ENCODE results near the gene PDE6H.

PDE6H gene

GRCh38 chr12:15007551-15007950 lies 34.7 kb downstream of the PDE6H start:
- no peak for DNase-seq

- no peak for DNase-seq
These were observed 38.3 kb downstream of the PDE6H start for GRCh38 chr12:15011162-15011561.

- no peak for DNase-seq
These were observed 40.9 kb downstream of the PDE6H start for GRCh38 chr12:15013634-15014179.

GRCh38 chr12:15014708-15015107 lies 41.9 kb downstream of the PDE6H start:
- DNase-seq: no peak

GRCh38 chr12:15015121-15015520 lies 42.3 kb downstream of the PDE6H start:
- DNase-seq: no peak

- DNase-seq: no peak
These were observed 47.3 kb downstream of the PDE6H start for GRCh38 chr12:15020156-15020555.

Data from activated effector memory CD4-positive, alpha-beta T cell treated with Interleukin-2 at 50 U/mL for 16 hours (primary cell).